ENCODE measurements around the gene CEP120.

DNA sequence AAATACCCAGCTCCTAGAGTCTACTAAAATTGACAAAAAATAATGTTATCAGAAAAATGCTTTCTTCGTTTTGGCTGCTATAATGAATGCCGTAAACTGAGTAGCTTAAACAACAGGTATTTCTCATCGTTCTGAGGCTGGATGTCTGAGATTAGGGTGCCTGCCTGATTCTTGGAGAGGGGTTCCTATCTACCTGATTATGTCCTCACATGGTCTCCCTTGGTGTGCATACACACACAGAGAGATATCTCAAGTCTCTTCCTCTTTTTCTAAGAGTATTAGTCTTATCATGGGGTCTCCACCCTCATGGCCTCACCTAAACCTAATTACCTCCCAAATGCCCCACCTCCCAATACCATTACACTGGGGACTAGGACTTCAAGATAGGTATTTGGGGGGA lies 48.2 kb upstream of the CEP120 start:
- TF ChIP-seq CTCF (IDR thresholded peaks at IDR 0.05; ENCODE audit: low read length) (no peak), EZH2phosphoT487 (IDR thresholded peaks at IDR 0.05; ENCODE audit: low read length) (no peak)

Measured in MM.1S (cell line).